Skin epidermis (tissue), 12 donors: ENCODE measurements around the gene C1RL.
A peak's percentile ranks its signal among the peaks of the same experiment; 100 is the strongest.

Source experiments
- H3K27ac ChIP-seq, 21 experiments: fragments of 200-600 bp; sonication (generic) in 11 of 21; one replicate each; pipeline ENCODE4 v1.5.0; 2020; ENCODE audit warnings: mild to moderate bottlenecking in 3 of 21, inconsistent platforms in 2 of 21, moderate library complexity in 2 of 21
- H3K4me3 ChIP-seq, 7 experiments: fragments of 200-600 bp; sonication (generic) in 2 of 7; one replicate each; pipeline ENCODE4 v1.5.0; 2020; ENCODE audit warnings: inconsistent platforms in 2 of 7, mild to moderate bottlenecking in 2 of 7, moderate library complexity in 1 of 7

Gene C1RL

DNA sequence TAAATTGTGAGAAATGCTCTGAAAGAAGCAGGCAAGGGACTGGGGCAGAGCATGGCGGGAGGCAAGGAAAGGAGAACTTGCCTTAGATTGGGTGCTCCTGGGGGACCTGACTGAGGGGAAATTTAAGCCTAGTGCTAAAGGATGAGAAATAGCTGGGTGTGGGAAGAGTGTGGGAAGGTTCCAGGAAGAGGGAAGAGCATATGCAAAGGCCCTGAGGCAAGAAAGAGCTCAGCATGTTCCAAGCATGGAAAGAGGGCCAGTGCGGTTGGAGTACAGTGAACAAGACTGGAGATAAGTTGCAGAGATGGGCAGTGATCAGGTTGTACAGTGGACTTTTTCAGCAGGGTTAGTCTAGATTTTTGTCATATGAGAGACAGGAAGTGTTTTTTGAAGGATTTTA, 30.2 kb upstream of the C1RL start:
- Histone ChIP-seq H3K27ac (no peak overlapping the region), H3K4me3 (no peak overlapping the region)

- no peak overlapping the region for H3K27ac ChIP-seq
- H3K4me3 ChIP-seq = no peak overlapping the region
Observed at GRCh38 chr12:7137908-7138307, 28.9 kb upstream of the C1RL start.

DNA sequence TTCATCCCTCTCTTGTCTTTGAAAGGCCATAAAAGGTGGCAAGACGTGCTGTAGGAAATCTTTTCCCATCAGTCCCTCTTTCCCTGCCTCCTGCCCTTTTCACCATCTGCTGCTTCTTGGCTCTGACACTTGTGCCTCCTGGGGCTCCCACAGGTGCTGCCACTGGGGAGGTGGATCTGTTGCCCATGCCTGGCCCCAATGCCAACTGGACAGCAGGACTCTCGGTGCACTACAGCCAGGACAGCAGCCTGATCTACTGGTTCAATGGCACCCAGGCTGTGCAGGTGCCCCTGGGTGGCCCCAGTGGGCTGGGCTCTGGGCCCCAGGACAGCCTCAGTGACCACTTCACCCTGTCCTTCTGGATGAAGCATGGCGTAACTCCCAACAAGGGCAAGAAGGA, 27.7 kb upstream of the C1RL start:
- no peak overlapping the region for H3K27ac ChIP-seq
- H3K4me3 ChIP-seq = no peak overlapping the region

DNA sequence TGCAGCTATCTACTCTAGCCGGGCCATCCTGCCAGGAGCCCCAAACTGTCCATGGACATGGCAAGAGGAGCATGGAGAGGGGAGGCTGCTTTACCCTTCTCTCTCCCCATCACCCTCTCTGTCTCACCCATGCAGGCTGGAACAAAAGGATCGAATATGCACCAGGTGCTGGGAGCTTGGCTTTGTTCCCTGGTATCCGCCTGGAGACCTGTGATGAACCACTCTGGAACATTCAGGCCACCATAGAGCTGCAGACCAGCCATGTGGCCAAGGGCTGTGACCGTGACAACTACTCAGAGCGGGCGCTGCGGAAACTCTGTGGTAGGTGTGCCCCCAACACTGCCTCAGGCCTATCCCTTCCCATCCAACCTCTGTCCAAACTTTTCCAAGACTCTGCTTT, 27.1 kb upstream of the C1RL start:
- no peak overlapping the region for H3K4me3 ChIP-seq

GRCh38 chr12:7134396-7135166, 25.6 kb upstream of the C1RL start:
- Histone ChIP-seq H3K4me3 (no peak overlapping the region), H3K27ac (no peak overlapping the region)

More for the DNA sequence above, 27.1 kb upstream of the C1RL start:
- no peak overlapping the region for H3K27ac ChIP-seq

DNA sequence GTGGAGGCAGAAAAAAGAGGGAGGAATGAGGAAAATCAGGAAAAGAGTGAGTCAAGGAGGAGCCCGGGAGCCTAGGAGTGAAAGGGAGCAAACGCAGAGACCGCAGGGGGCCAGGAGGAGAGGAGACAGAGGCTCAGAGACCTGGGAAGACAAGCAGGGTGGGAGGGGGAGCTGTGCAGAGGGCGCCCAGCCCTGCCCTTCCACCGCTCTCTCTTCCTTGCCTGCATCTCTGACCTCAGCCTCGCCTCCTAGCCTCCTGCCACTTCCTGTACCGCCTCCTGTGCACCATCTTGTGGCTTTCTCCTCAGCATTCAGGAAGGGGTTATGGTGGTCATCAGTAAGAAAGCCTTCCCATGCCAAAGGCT, 22.5 kb upstream of the C1RL start:
- Histone ChIP-seq H3K4me3 (peak overlapping the region; percentile 38 to 74 (median 58)), H3K27ac (peak overlapping the region in 11 of 21 experiments; percentile 31 to 85 (median 75))

GRCh38 chr12:7130701-7131501, 21.9 kb upstream of the C1RL start:
- Histone ChIP-seq H3K4me3 (peak overlapping the region; percentile 38 to 74 (median 58)), H3K27ac (peak overlapping the region; percentile 16 to 86 (median 59))

GRCh38 chr12:7129872-7130691, 21.1 kb upstream of the C1RL start, which contains the start of gene CLSTN3:
CLSTN3 (plus strand) TSS chr12:7130371; CDS start chr12:7130649, 278 bp downstream.
- Histone ChIP-seq H3K27ac (peak within 1 kb of the TSS; percentile 31 to 86 (median 59)), H3K4me3 (peak within 1 kb of the TSS; percentile 38 to 74 (median 58))

- Histone ChIP-seq H3K4me3 (peak overlapping the region; percentile 38 to 74 (median 58)), H3K27ac (peak overlapping the region in 17 of 21 experiments; percentile 31 to 85 (median 75))
Observed at GRCh38 chr12:7129287-7129871, 20.4 kb upstream of the C1RL start.

GRCh38 chr12:7128681-7129286, 19.8 kb upstream of the C1RL start, which contains the start of gene RBP5:
RBP5 (minus strand) TSS chr12:7128889; CDS start chr12:7128775, 114 bp downstream.
- peak within 1 kb of the TSS in 17 of 21 experiments; percentile 31 to 85 (median 75) for H3K27ac ChIP-seq
- peak within 1 kb of the TSS; percentile 38 to 74 (median 58) for H3K4me3 ChIP-seq

DNA sequence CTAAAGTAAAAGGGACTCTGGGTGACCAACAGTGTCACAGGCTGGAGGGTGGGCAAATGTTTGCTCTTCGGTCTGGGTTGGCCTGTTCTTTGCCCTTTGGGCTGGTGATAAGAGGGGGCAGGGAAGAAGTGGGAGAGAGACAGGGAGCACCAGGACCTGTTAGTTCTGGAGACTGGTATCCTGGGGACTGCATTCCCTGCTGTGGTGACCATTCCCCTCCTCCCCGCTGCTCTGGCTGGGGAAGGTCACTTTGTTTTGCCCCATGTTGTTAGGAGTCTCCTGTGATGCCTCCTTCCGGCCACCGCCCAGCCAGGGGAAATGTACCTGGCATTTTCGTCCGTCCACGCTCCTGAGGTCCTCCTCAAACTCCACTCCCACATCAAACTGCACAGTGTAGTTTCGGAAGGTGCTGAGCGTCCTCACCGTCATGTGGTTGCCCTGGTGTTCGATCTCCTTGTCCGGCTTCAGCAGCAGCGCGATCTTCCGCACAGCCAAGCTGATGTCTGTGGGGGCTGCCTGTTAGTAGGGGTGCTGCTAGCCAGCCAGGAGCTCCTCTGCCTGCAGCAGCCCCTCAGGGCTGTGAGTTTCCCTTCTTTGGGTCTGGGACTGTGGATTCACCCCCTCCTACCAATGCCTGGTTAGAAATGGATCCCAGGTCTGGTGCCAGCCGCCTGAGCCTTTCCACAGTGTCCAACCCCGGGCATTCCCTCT, 19.1 kb upstream of the C1RL start:
- Histone ChIP-seq H3K27ac (peak overlapping the region in 3 of 21 experiments; percentile 49 to 67 (median 57)), H3K4me3 (peak overlapping the region in 1 of 7 experiments; percentile 2)

DNA sequence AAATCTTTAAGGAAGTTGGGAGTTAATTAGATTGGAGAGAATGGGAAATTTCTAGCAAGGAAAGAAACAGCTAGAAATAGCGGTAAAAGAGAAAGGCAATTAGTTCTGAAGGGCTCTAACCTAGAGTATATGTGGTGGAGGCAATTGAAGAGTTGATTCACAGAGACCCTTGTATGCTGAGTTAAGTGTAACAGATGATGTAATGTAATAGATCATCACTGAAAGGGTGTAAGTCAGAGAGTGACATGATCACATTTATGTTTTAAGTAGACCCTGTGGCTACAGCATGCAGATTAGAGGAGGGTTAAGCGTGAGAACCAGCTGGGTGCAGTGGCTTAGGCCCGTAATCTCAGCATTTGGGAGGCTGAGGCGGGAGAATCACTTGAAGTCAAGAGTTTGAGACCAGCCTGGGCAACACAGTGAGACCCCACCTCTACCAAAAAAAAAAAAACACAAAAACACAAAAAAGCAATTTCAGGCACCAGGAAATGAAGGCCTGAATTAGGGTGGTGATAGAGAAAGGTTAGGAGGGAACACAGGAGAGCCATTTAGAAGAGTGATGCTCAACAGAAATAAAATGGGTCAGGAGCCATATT, 16.7 kb upstream of the C1RL start:
- H3K27ac ChIP-seq = no peak overlapping the region

GRCh38 chr12:7123806-7124522, 14.9 kb upstream of the C1RL start:
- H3K4me3 ChIP-seq = no peak overlapping the region
- peak overlapping the region in 6 of 21 experiments; percentile 9 to 48 (median 28) for H3K27ac ChIP-seq

More for the DNA sequence above, 16.7 kb upstream of the C1RL start:
- H3K4me3 ChIP-seq = no peak overlapping the region

DNA sequence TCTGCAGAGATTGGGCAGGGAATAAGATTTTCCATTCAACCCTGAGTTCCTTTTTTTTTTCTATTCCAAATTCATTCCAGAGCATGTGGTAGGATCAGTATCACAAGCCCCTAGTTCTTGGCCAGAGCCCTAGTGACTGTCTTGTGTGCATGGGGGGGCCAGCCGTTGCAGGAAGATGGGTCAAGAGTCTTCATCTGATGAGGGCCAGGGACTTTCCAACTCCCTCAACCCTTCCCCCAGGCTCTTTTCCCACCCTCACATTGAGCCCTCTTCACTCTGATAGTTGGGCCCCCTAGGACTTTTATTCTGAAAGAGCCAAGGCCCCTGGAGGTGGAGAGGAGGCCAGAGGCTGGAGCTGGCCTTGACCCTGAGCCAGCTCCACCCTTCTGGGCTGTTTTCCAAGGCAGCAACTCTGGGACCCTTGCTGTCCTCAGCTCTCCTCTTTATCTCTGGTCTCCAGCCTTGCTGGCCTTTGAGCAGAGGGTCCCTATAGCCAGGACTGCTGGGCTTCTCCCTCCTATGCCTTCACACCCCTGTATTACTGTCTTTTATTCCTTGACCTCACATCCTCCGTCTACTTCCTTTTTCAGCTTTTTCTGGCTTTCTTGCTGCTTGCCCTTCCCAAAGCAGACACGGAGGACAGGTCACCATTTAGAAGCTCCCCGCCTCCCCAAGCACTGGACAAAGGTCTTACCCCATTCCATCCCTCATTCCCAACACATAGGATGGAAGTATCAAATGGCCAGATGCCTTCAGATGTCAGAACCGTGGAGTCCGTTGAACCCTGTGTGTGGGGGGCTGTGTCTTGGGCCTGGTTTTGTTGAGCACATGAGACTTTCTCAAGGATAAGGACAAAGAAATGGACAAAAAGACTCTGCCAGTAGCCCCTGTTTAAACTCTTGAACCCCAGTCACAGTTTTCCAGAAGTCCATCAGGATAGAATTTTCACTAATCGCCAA, 14.1 kb upstream of the C1RL start:
- no peak overlapping the region for H3K4me3 ChIP-seq
- peak overlapping the region in 9 of 21 experiments; percentile 9 to 57 (median 39) for H3K27ac ChIP-seq

DNA sequence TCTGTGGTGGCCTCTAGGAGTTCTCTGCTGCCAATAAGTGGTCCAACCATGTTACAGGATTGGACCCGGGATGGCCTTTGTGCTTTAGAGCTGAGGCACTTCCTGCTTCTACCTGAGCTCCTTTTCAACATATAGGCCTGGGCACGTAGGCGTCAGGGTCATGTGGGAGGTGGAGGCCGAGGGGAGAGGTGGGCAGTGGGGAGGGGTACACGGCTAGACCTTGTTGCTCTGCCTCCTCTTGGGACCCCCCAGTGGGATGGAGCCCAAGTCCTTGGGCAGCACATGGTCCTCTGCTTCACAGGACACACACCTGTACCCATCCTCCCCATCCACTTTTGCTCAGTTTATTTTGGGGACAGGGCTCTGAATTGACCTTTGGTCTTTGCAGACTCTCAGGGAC, 12.3 kb upstream of the C1RL start:
- no peak overlapping the region for H3K4me3 ChIP-seq
- H3K27ac ChIP-seq = peak overlapping the region in 3 of 21 experiments; percentile 30 to 53 (median 35)

DNA sequence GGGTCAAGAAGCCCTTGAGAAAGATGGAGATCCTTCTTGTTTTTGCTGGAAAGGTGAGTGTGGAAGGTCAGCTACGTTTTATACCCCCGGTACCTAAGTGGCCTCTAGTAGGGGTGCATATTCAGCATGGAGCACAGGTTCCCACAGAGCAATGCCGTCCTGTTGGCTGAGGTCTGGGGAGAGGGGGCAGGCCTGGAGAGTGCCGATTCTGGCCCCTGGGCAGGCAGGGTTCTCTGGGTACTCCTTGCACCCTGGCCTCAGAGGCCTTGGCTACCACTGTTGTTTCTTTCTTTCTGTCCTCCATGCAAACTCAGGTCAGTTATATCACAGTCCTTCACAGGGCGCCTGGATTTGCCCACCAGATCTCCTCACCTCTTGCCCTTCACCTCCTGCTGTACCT, 11.2 kb upstream of the C1RL start:
- Histone ChIP-seq H3K27ac (no peak overlapping the region), H3K4me3 (no peak overlapping the region)
